HL-60/S4 (cell line): ENCODE data around the gene SNAP91.
"Not testable (repeated sequence)": the region's sequence is repeated elsewhere in the genome, so short reads cannot be mapped to it uniquely, and the experiment has no call there.

Source experiments
- in situ Hi-C: fragments of 300-500 bp; cut with MboI; formaldehyde crosslinking; loops from 2 replicates; pipeline ENCODE4 v1.14.3; 2022; ENCODE audit warnings: low sequenced_read_pairs

The SNAP91 gene

GRCh38 chr6:83708970-83709747 lies at the start of gene SNAP91:
Gene SNAP91, minus strand, starts transcription at chr6:83709101. Its CDS starts 1,174 bp downstream, at chr6:83707927.
- in situ Hi-C loops: no loop called here

- in situ Hi-C loops: no loop called here
Measured at GRCh38 chr6:83758533-83758932, 49.6 kb upstream of the SNAP91 start.

GRCh38 chr6:83757021-83757420 lies 48.1 kb upstream of the SNAP91 start:
- in situ Hi-C loops: no loop called here

GRCh38 chr6:83756565-83756964 lies 47.7 kb upstream of the SNAP91 start:
- in situ Hi-C loops: no loop called here

GRCh38 chr6:83752375-83752774 lies 43.5 kb upstream of the SNAP91 start:
- in situ Hi-C loops: not testable (repeated sequence)

GRCh38 chr6:83741089-83741488 lies 32.2 kb upstream of the SNAP91 start:
- in situ Hi-C loops: no loop called here

GRCh38 chr6:83735461-83735860 lies 26.6 kb upstream of the SNAP91 start:
- in situ Hi-C loops: no loop called here

- in situ Hi-C loops: no loop called here
Measured at GRCh38 chr6:83729871-83730270, 21.0 kb upstream of the SNAP91 start.

GRCh38 chr6:83722876-83723275 lies 14.0 kb upstream of the SNAP91 start:
- in situ Hi-C loops: no loop called here

- in situ Hi-C loops: no loop called here
Measured at GRCh38 chr6:83717809-83718208, 8.9 kb upstream of the SNAP91 start.

- in situ Hi-C loops: no loop called here
Measured at GRCh38 chr6:83711958-83712357, 3.1 kb upstream of the SNAP91 start.

GRCh38 chr6:83709748-83710050 lies 798 bp upstream of the SNAP91 start:
- in situ Hi-C loops: no loop called here

- in situ Hi-C loops: no loop called here
Measured at GRCh38 chr6:83708546-83708969, 343 bp downstream of the SNAP91 start.

GRCh38 chr6:83707829-83708545 lies 914 bp downstream of the SNAP91 start:
- in situ Hi-C loops: no loop called here

- in situ Hi-C loops: no loop called here
Measured at GRCh38 chr6:83702749-83703148, 6.2 kb downstream of the SNAP91 start.

- in situ Hi-C loops: no loop called here
Measured at GRCh38 chr6:83702077-83702476, 6.8 kb downstream of the SNAP91 start.

GRCh38 chr6:83696674-83697073 lies 12.2 kb downstream of the SNAP91 start:
- in situ Hi-C loops: no loop called here

- in situ Hi-C loops: no loop called here
Measured at GRCh38 chr6:83685481-83685880, 23.4 kb downstream of the SNAP91 start.

- in situ Hi-C loops: no loop called here
Measured at GRCh38 chr6:83677791-83678190, 31.1 kb downstream of the SNAP91 start.

- in situ Hi-C loops: no loop called here
Measured at GRCh38 chr6:83637953-83638352, 70.9 kb downstream of the SNAP91 start.

GRCh38 chr6:83636800-83637199 lies 72.1 kb downstream of the SNAP91 start:
- in situ Hi-C loops: no loop called here

- in situ Hi-C loops: no loop called here
Measured at GRCh38 chr6:83633609-83634008, 75.3 kb downstream of the SNAP91 start.
